Measurements from ENCODE around the gene RGPD4.
"Not testable (repeated sequence)": the region's sequence is repeated elsewhere in the genome, so short reads cannot be mapped to it uniquely, and the experiment has no call there.

DNA sequence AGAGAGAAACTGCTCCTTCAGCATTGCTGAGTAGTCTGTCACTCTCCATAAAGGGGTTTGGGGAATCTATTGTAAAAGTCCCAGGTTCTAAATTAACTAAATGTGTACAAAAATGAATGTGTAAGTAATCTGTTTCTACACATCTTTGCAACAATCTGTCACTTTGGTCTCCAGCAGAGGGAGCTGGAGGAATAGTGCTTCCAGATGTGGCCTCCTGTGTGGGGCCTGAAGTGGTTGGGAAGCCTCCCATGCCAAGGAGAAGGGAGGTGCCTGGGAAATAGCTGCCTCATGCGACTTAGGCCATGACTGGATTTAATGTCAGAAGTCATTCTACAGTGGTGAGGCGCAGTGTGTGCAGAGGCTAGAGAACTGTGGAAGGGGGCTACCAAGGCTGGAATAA lies 89.4 kb downstream of the RGPD4 start:
- TF ChIP-seq ZNF274 (IDR thresholded peaks at IDR 0.05; ENCODE audit: low read depth, low read length); YY1 (IDR thresholded peaks at IDR 0.05; ENCODE audit: insufficient read depth, insufficient read length): not testable (repeated sequence)
